ENCODE measurements around the gene TPSG1.
"Not testable (repeated sequence)": the region's sequence is repeated elsewhere in the genome, so short reads cannot be mapped to it uniquely, and the experiment has no call there.

The TPSG1 gene

GRCh38 chr16:1230084-1230470 is 5.0 kb upstream of the TPSG1 start, which contains the start of gene TPSB2:
TPSB2 (minus strand) TSS chr16:1230184; CDS start chr16:1229951, 233 bp downstream.
- DNase-seq, result not testable (repeated sequence)

GRCh38 chr16:1229476-1229875 is 4.4 kb upstream of the TPSG1 start:
- DNase-seq, result not testable (repeated sequence)

- DNase-seq, result not testable (repeated sequence)
Observed at GRCh38 chr16:1228227-1228626, 3.2 kb upstream of the TPSG1 start.

GRCh38 chr16:1226692-1227091 is 1.6 kb upstream of the TPSG1 start:
- not testable (repeated sequence) for DNase-seq

GRCh38 chr16:1225728-1226311 is 752 bp upstream of the TPSG1 start:
- DNase-seq, result not testable (repeated sequence)

GRCh38 chr16:1224558-1224957 is 510 bp downstream of the TPSG1 start:
- DNase-seq, result no peak

- DNase-seq, result no peak
Observed at GRCh38 chr16:1223355-1224214, 1.5 kb downstream of the TPSG1 start.

GRCh38 chr16:1222553-1223354 is 2.3 kb downstream of the TPSG1 start:
- no peak for DNase-seq

- DNase-seq, result no peak
Observed at GRCh38 chr16:1221628-1222552, 3.2 kb downstream of the TPSG1 start.

GRCh38 chr16:1220841-1221627 is 4.0 kb downstream of the TPSG1 start:
- no peak for DNase-seq

GRCh38 chr16:1220098-1220728 is 4.9 kb downstream of the TPSG1 start:
- DNase-seq, result no peak

- DNase-seq, result no peak
Observed at GRCh38 chr16:1218930-1219611, 6.0 kb downstream of the TPSG1 start.

- no peak for DNase-seq
Observed at GRCh38 chr16:1218061-1218929, 6.8 kb downstream of the TPSG1 start.

- DNase-seq, result no peak
Observed at GRCh38 chr16:1217526-1217925, 7.5 kb downstream of the TPSG1 start.

- DNase-seq, result no peak
Observed at GRCh38 chr16:1216681-1217400, 8.2 kb downstream of the TPSG1 start.

GRCh38 chr16:1216296-1216619 is 8.8 kb downstream of the TPSG1 start:
- no peak for DNase-seq

GRCh38 chr16:1215574-1216295 is 9.3 kb downstream of the TPSG1 start:
- DNase-seq, result no peak

GRCh38 chr16:1214719-1215118 is 10.3 kb downstream of the TPSG1 start:
- DNase-seq, result no peak
